ENCODE data around the gene WDR27.

WDR27 gene

DNA sequence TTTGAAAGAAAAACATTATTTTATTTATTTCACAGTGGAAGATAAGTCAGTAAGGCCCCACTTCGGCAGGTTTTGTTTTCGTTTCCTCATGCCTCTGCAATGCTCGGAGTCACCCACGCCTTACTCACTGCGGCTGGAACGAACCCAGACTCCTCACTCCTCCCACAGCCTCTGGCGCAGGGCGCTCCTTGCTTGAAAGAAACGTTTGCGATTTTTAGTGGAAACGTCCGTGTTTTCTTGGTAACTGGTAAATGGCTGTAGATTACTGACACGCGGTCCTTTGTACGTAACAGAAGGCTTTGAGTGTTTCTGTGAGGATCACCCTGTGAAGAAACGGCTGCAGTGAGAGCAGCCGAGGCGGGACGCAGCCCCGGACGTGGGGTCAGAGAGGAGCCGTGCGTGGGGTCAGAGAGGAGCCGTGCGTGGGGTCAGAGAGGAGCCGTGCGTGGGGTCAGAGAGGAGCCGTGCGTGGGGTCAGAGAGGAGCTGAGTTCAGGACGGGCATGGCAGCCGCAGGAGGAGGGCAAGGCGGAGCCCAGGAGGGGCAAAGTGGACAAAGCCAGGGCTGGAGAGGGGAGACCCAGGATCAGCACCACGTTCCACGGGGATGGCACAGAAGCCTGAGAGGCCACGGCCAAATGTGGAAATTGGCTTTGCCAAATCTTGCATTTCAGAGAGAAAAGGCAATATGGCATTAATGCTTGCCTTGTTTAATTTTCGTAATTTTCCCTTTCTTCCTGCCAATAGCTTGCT lies 249.5 kb downstream of the WDR27 start:
- no peak overlapping the region for H3K4me3 ChIP-seq (ENCODE audit: low read depth, low read length)
- TF ChIP-seq CTCF (IDR thresholded peaks at IDR 0.05; ENCODE audit: low read depth, low read length) = no peak
- no peak for TF ChIP-seq MYC (IDR thresholded peaks at IDR 0.05; ENCODE audit: low read depth, low read length)
- no peak for TF ChIP-seq POLR2A (IDR thresholded peaks at IDR 0.05; ENCODE audit: extremely low read depth, insufficient read length)
- TF ChIP-seq, protein P1, sequence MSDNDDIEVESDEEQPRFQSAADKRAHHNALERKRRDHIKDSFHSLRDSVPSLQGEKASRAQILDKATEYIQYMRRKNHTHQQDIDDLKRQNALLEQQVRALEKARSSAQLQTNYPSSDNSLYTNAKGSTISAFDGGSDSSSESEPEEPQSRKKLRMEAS (IDR thresholded peaks at IDR 0.05; ENCODE audit: low read depth, low read length) = no peak
- DNase-seq (ENCODE audit: low read depth) = no peak

GRCh38 chr6:169451065-169451838 lies 250.6 kb downstream of the WDR27 start:
- no peak overlapping the region for H3K4me3 ChIP-seq (ENCODE audit: low read depth, low read length)
- TF ChIP-seq, protein P1 (IDR thresholded peaks at IDR 0.05; ENCODE audit: low read depth, low read length) = no peak
- TF ChIP-seq CTCF (IDR thresholded peaks at IDR 0.05; ENCODE audit: low read depth, low read length) (no peak), POLR2A (IDR thresholded peaks at IDR 0.05; ENCODE audit: extremely low read depth, insufficient read length) (no peak), MYC (IDR thresholded peaks at IDR 0.05; ENCODE audit: low read depth, low read length) (no peak)
- DNase-seq (ENCODE audit: low read depth) = no peak

DNA sequence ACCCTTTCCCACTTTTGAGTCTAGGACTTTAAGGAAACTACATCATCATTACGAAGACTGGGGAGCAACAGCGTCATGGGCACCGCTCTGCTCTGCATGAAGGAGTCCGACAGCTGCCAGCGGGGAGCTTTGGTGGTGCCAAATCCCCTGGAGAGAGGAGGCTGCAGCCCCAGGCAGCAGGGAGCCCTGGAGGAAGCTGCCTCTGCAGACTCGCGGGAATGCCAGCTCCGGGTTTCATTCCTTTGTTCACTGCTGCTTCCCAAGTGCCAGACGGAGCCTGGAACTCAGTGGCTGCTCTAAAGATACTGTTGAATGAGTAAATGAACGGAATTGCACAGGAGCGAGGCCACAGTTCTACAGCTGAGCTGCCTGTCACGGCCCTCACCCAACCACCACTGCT lies 251.7 kb downstream of the WDR27 start:
- TF ChIP-seq MYC (IDR thresholded peaks at IDR 0.05; ENCODE audit: low read depth, low read length) = no peak
- TF ChIP-seq, protein P1 (IDR thresholded peaks at IDR 0.05; ENCODE audit: low read depth, low read length) = no peak
- H3K4me3 ChIP-seq (ENCODE audit: low read depth, low read length) = no peak overlapping the region
- DNase-seq (ENCODE audit: low read depth) = no peak

DNA sequence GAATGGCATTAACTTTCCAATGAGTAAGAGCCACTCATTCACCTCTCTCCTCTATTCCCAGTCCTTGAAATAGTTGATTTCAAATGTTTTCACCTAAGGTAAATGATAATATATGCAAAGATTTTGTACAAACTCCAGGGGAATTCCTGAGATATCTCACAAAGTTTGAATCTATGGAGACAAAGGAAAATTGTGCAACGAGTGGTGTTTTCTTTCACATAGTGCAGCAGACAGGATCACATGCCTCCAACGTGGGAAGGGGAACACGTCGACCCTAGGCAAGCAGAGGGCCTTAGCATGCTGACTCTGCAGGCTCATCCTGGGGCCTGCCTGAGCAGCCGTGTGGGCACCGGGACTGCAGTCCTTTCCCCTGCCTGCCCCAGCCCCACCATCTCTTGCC lies 252.6 kb downstream of the WDR27 start:
- DNase-seq (ENCODE audit: low read depth) = no peak
- no peak for TF ChIP-seq POLR2A (IDR thresholded peaks at IDR 0.05; ENCODE audit: extremely low read depth, insufficient read length)
- TF ChIP-seq, protein P1 (IDR thresholded peaks at IDR 0.05; ENCODE audit: low read depth, low read length) = no peak
- no peak for TF ChIP-seq CTCF (IDR thresholded peaks at IDR 0.05; ENCODE audit: low read depth, low read length)
- TF ChIP-seq MYC (IDR thresholded peaks at IDR 0.05; ENCODE audit: low read depth, low read length) = no peak
- H3K4me3 ChIP-seq (ENCODE audit: low read depth, low read length) = no peak overlapping the region

GRCh38 chr6:169445661-169446581 lies 255.9 kb downstream of the WDR27 start:
- no peak overlapping the region for H3K4me3 ChIP-seq (ENCODE audit: low read depth, low read length)
- DNase-seq (ENCODE audit: low read depth) = no peak
- TF ChIP-seq CTCF (IDR thresholded peaks at IDR 0.05; ENCODE audit: low read depth, low read length) = no peak
- no peak for TF ChIP-seq MYC (IDR thresholded peaks at IDR 0.05; ENCODE audit: low read depth, low read length)
- TF ChIP-seq, protein P1 (IDR thresholded peaks at IDR 0.05; ENCODE audit: low read depth, low read length) = no peak
- no peak for TF ChIP-seq POLR2A (IDR thresholded peaks at IDR 0.05; ENCODE audit: extremely low read depth, insufficient read length)
